ENCODE measurements around the gene REPIN1.

Gene REPIN1

DNA sequence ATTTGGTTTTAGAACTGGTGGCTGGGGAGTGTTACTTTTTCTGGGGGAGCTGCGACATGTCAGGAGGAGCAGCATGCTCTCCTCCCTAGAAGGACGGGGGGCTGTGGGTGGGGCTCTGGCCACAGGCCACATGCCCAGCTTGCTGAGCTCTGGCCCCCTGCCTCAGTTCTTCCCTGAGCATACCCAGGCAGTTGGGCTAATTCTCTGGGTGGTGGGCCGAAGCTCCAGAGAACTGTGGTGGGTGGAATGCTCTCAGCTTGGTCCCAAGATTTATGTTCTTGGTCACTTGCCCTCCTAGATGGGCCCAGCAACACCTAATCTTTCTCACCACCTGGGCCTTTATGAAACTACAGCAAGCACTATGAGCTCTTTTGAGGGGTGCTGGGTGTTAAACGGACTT, 5.4 kb downstream of the REPIN1 start:
- TF ChIP-seq, protein P1, sequence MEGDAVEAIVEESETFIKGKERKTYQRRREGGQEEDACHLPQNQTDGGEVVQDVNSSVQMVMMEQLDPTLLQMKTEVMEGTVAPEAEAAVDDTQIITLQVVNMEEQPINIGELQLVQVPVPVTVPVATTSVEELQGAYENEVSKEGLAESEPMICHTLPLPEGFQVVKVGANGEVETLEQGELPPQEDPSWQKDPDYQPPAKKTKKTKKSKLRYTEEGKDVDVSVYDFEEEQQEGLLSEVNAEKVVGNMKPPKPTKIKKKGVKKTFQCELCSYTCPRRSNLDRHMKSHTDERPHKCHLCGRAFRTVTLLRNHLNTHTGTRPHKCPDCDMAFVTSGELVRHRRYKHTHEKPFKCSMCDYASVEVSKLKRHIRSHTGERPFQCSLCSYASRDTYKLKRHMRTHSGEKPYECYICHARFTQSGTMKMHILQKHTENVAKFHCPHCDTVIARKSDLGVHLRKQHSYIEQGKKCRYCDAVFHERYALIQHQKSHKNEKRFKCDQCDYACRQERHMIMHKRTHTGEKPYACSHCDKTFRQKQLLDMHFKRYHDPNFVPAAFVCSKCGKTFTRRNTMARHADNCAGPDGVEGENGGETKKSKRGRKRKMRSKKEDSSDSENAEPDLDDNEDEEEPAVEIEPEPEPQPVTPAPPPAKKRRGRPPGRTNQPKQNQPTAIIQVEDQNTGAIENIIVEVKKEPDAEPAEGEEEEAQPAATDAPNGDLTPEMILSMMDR (IDR thresholded peaks at IDR 0.05; ENCODE audit: control insufficient read depth, insufficient read depth, low read depth, low read length, missing control alignments) = no peak
- H3K4me3 ChIP-seq (ENCODE audit: control insufficient read depth, low read depth, low read length) = no peak overlapping the region
- no peak for DNase-seq (ENCODE audit: low read depth)

DNA sequence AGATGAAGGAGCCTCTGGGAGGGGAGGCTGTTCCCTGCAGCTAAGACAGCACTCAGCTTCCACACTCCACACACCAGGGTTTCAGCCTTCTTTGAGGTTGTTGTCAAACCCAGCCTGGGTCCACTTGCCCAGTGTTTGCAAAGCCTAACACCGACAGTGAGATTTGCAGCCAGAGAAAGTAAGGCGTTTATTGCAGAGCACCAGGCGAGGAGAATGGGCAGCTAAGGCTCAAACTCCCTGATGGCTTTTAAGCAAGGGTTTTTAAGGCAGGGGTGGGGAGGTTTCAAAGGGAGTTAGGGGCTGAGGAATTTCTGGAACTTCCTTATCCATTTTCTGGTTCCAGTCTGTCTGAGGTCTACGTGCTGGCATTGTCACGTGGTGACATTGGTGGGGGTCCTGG, 5.8 kb downstream of the REPIN1 start:
- no peak overlapping the region for H3K4me3 ChIP-seq (ENCODE audit: control insufficient read depth, low read depth, low read length)
- DNase-seq (ENCODE audit: low read depth) = no peak
- TF ChIP-seq, protein P1 (IDR thresholded peaks at IDR 0.05; ENCODE audit: control insufficient read depth, insufficient read depth, low read depth, low read length, missing control alignments) = no peak

DNA sequence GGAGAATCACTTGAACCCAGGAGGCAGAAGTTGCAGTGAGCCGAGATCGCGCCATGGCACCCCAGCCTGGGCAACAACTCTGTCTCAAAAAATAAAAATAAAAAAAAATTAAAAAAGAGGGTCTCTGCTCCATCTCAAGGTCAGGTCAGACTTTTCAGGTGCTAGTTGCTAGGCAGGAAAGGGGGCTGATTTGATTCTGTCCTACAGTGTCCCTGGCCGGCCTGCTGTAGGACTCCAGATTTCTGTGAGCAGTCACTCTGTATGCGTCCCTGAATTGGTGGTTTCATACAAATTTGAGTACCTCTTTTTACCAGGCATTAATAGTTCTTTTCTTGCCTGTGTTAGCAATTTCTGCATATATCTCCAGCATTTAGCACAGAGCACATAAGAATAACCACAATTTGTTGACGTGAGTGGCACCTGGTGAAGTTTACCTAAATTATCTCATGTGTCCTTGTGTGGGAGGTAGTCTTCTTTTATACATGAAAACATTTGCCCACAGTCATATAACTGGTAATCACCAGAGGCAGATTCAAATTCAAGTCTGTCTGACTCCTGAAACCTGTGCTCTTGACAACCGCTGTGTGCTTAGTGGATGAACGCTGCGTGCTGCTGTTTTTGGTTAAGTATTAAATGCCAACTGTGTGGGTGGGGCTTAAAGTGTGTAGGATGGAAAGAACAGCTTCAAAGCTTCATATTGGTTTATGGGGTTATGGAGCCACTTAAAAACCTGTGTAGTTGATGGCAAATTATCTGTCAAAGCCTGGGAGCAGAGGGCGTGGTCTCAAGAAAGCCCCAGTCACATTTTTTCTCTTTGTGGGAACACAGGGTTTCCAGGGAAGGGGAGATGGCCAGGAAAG, 7.3 kb downstream of the REPIN1 start:
- DNase-seq (ENCODE audit: low read depth) = no peak
- no peak overlapping the region for H3K4me3 ChIP-seq (ENCODE audit: control insufficient read depth, low read depth, low read length)
- TF ChIP-seq, protein P1 (IDR thresholded peaks at IDR 0.05; ENCODE audit: control insufficient read depth, insufficient read depth, low read depth, low read length, missing control alignments) = no peak

DNA sequence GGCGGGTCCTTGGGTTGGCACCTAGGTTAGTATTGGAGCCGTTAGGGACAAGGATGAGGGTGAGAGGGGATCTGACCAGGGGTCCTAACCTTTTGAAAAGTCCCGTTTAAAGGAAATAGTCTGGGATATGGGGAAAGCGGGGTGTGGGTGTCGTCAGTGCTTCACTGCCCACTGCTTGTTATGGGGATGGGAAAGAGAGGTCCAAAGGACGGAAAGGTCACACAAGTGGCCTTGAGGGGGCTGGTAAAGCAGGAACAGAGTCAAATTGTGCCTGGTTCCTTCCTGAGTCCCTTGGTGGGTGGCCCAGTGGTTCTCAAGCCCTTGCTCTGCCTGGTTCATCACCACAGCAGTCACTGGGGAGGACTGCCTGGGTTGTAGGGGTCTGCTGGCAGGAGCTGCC, 7.9 kb downstream of the REPIN1 start:
- TF ChIP-seq, protein P1 (IDR thresholded peaks at IDR 0.05; ENCODE audit: control insufficient read depth, insufficient read depth, low read depth, low read length, missing control alignments) = no peak
- no peak for DNase-seq (ENCODE audit: low read depth)
- no peak overlapping the region for H3K4me3 ChIP-seq (ENCODE audit: control insufficient read depth, low read depth, low read length)

DNA sequence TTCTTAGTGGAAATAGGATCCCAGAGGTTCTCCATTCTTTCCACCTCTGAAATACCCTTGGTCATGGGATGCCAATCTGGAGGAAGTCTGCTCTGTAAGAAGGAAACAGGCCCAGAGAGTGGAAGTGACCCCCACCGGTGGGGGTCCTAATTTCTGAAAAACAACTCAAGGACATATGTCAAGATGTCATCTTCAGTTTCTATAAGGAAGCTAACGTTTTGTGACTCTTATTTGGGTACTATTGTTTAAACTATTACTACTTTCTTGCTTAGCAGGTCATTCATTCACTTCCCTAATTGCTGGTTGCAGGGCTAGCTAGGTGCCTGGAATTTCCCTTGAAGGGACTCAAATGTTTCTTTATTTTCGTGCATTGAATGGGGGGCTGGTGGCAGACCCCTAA, 8.6 kb downstream of the REPIN1 start:
- no peak overlapping the region for H3K4me3 ChIP-seq (ENCODE audit: control insufficient read depth, low read depth, low read length)
- DNase-seq (ENCODE audit: low read depth) = no peak
- TF ChIP-seq, protein P1 (IDR thresholded peaks at IDR 0.05; ENCODE audit: control insufficient read depth, insufficient read depth, low read depth, low read length, missing control alignments) = no peak

DNA sequence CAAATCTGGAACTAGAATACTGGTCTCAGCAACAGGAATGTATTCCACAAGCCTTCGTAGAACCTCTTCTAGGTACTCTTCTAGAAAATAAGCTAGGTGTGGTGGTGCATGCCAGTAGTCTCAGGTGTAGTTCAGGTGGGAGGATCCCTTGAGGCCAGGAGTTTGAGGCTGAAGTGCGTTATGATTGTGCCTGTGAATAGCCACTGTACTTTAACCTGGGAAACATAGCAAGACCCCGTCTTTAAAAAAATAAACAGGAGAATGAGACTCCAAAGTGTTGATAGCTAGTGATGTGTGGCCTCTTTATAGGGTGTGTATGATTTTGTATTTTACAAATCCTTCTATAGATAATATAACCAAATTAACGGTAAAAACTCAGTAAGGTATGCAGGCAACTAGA, 9.0 kb downstream of the REPIN1 start:
- DNase-seq (ENCODE audit: low read depth) = no peak
- no peak overlapping the region for H3K4me3 ChIP-seq (ENCODE audit: control insufficient read depth, low read depth, low read length)
- TF ChIP-seq, protein P1 (IDR thresholded peaks at IDR 0.05; ENCODE audit: control insufficient read depth, insufficient read depth, low read depth, low read length, missing control alignments) = no peak
